IMR-90 (cell line): ENCODE measurements around the gene POU2F2. TPM values are rescaled to one million over a fixed set of nuclear protein-coding genes. Genes with fewer than 3 reads are reported as not detected.

Source experiments
- ATAC-seq: fragments of 200-7000 bp; cut with Tn5 transposase; 2 replicates; pipeline ENCODE4 v1.9.1; 2020; ENCODE audit warnings: low read depth, mild to moderate bottlenecking, moderate library complexity
- BruUV-seq: library from RNA; stranded (reverse); fragments of 400-500 nt; replicated peaks from 2 replicates; lab custom pipeline; 2021; lab: Mats Ljungman, UMichigan
- CTCF ChIA-PET: fragments of 300-600 bp; formaldehyde crosslinking; extraction: SDS; loops from one replicate; lab custom pipeline; 2021; ENCODE audit warnings: antibody characterized with exemption; lab: Yijun Ruan, JAX
- POLR2A ChIA-PET: fragments of 300-600 bp; sonication (Branson Sonifier 250); formaldehyde crosslinking; loops from one replicate; lab custom pipeline; 2022; ENCODE audit warnings: antibody characterized with exemption; ENCODE audit not compliant: unreplicated experiment; lab: Charles Lee
- DNase-seq: peaks from one replicate; pipeline ENCODE4 v3.0.0; 2013
- H2AFZ ChIP-seq: replicated peaks from 2 replicates; pipeline ENCODE3; 2013; ENCODE audit warnings: low read length, mild to moderate bottlenecking; ENCODE audit not compliant: poor library complexity
- H2AK5ac ChIP-seq: 2 replicates; pipeline ENCODE4 v1.6.1; 2013; ENCODE audit warnings: low read depth, low read length, inconsistent platforms
- H2AK9ac ChIP-seq: replicated peaks from 2 replicates; pipeline ENCODE3; 2013; ENCODE audit warnings: mild to moderate bottlenecking, low read depth, low read length, moderate library complexity; ENCODE audit not compliant: poor library complexity
- H2BK120ac ChIP-seq: 2 replicates; pipeline ENCODE4 v1.6.1; 2013; ENCODE audit warnings: low read depth, low read length, inconsistent platforms
- H2BK15ac ChIP-seq: 3 replicates; pipeline ENCODE4 v1.6.1; 2013; ENCODE audit warnings: low read depth, low read length, inconsistent platforms
- H2BK20ac ChIP-seq: 2 replicates; pipeline ENCODE4 v1.6.1; 2013; ENCODE audit warnings: low read depth, mild to moderate bottlenecking, inconsistent platforms, low read length, moderate library complexity
- H2BK5ac ChIP-seq: 2 replicates; pipeline ENCODE4 v1.6.1; 2013; ENCODE audit warnings: mild to moderate bottlenecking, low read depth, low read length, inconsistent platforms; ENCODE audit not compliant: poor library complexity, severe bottlenecking
- H3K14ac ChIP-seq: replicated peaks from 2 replicates; pipeline ENCODE4 v1.6.1; 2013; ENCODE audit warnings: low read depth, low read length, inconsistent platforms
- H3K18ac ChIP-seq: 2 replicates; pipeline ENCODE4 v1.6.1; 2013; ENCODE audit warnings: low read depth, low read length, control low read depth
- H3K23ac ChIP-seq: 2 replicates; pipeline ENCODE4 v1.6.1; 2013; ENCODE audit warnings: low read depth, low read length, inconsistent platforms
- H3K27ac ChIP-seq: 2 replicates; pipeline ENCODE4 v1.5.1; 2013; ENCODE audit warnings: mild to moderate bottlenecking, control low read depth, low read length; ENCODE audit not compliant: insufficient read depth
- H3K27me3 ChIP-seq: 2 replicates; pipeline ENCODE4 v1.6.1; 2013; ENCODE audit warnings: low read length; ENCODE audit not compliant: control insufficient read depth, insufficient read depth
- H3K36me3 ChIP-seq: 2 replicates; pipeline ENCODE4 v1.6.1; 2013; ENCODE audit warnings: low read length, mixed read lengths; ENCODE audit not compliant: control insufficient read depth, insufficient read depth
- H3K4ac ChIP-seq: 2 replicates; pipeline ENCODE4 v1.6.1; 2013; ENCODE audit warnings: low read depth, low read length, inconsistent platforms
- H3K4me1 ChIP-seq: 2 replicates; pipeline ENCODE4 v1.6.1; 2013; ENCODE audit warnings: low read length, mixed read lengths; ENCODE audit not compliant: control insufficient read depth, insufficient read depth
- H3K4me2 ChIP-seq: 2 replicates; pipeline ENCODE4 v1.6.1; 2013; ENCODE audit warnings: low read depth, mild to moderate bottlenecking, control low read depth, low read length, moderate library complexity
- H3K4me3 ChIP-seq: 2 replicates; pipeline ENCODE4 v1.5.1; 2013; ENCODE audit warnings: low read depth, mild to moderate bottlenecking, control low read depth, low read length, moderate library complexity; ENCODE audit not compliant: insufficient read depth
- H3K56ac ChIP-seq: 2 replicates; pipeline ENCODE4 v1.6.1; 2013; ENCODE audit warnings: low read length, inconsistent platforms; ENCODE audit not compliant: insufficient read depth; ENCODE audit errors: extremely low read depth
- H3K79me1 ChIP-seq, 2 experiments: 2 replicates each; pipeline ENCODE4 v1.6.1; 2013; ENCODE audit warnings: low read length in 2 of 2, inconsistent platforms in 1 of 2, low read depth in 1 of 2
- H3K9ac ChIP-seq: 2 replicates; pipeline ENCODE4 v1.6.1; 2013; ENCODE audit warnings: low read depth, low read length, control low read depth
- H3K9me1 ChIP-seq: 2 replicates; pipeline ENCODE4 v1.6.1; 2013; ENCODE audit warnings: low read length, inconsistent platforms; ENCODE audit not compliant: insufficient read depth
- H3K9me3 ChIP-seq: 2 replicates; pipeline ENCODE4 v1.6.1; 2013; ENCODE audit warnings: low read length; ENCODE audit not compliant: control insufficient read depth, insufficient read depth
- H4K20me1 ChIP-seq: 2 replicates; pipeline ENCODE4 v1.6.1; 2013; ENCODE audit warnings: low read length, inconsistent platforms; ENCODE audit not compliant: insufficient read depth
- H4K5ac ChIP-seq: 2 replicates; pipeline ENCODE4 v1.6.1; 2013; ENCODE audit warnings: mild to moderate bottlenecking, low read depth, low read length, control low read depth
- H4K8ac ChIP-seq, 2 experiments: 2 replicates each; pipeline ENCODE4 v1.6.1; 2013; ENCODE audit warnings: low read depth in 2 of 2, low read length in 2 of 2, control low read depth in 1 of 2, inconsistent platforms in 1 of 2
- H4K91ac ChIP-seq: 2 replicates; pipeline ENCODE4 v1.6.1; 2013; ENCODE audit warnings: low read depth, low read length, inconsistent platforms; ENCODE audit not compliant: insufficient read depth
- CEBPB ChIP-seq: IDR thresholded peaks from 2 replicates; pipeline ENCODE4 v1.6.1; 2012; ENCODE audit warnings: low read depth, low read length, improper control_type of control experiment
- MXI1 ChIP-seq: IDR thresholded peaks from 2 replicates; pipeline ENCODE4 v1.6.1; 2012; ENCODE audit warnings: low read depth, mild to moderate bottlenecking, low read length, moderate library complexity, borderline replicate concordance
- NFE2L2 ChIP-seq: fragments of 150-350 bp; IDR thresholded peaks from 2 replicates; pipeline ENCODE4 v1.6.1; 2016; ENCODE audit warnings: low read depth, mild to moderate bottlenecking, low read length
- RAD21 ChIP-seq: IDR thresholded peaks from 2 replicates; pipeline ENCODE4 v1.6.1; 2012; ENCODE audit warnings: low read length, improper control_type of control experiment
- RCOR1 ChIP-seq: IDR thresholded peaks from 2 replicates; pipeline ENCODE4 v1.6.1; 2012; ENCODE audit warnings: mild to moderate bottlenecking, low read length, improper control_type of control experiment; ENCODE audit not compliant: insufficient replicate concordance
- RFX5 ChIP-seq: IDR thresholded peaks from 2 replicates; pipeline ENCODE4 v1.8.0; 2012; ENCODE audit warnings: low read depth, mild to moderate bottlenecking, low read length, moderate library complexity
- WGBS, 2 experiments: methylation state at CpG; one replicate each; pipeline versions ENCODE4 v1.1.5 to v1.1.7; 2013; ENCODE audit warnings: missing lambda C conversion rate in 2 of 2; ENCODE audit not compliant: insufficient read length in 1 of 2; ENCODE audit errors: extremely low coverage in 2 of 2; 5-methylcytosine and 5-hydroxymethylcytosine counted together
- dilution Hi-C: fragments of 300-500 bp; cut with HindIII; formaldehyde crosslinking; loops from one replicate; pipeline ENCODE4 v1.14.3; 2018; ENCODE audit warnings: low sequenced_read_pairs; ENCODE audit not compliant: unreplicated experiment
- in situ Hi-C: fragments of 300-500 bp; cut with MboI; formaldehyde crosslinking; loops from 3 replicates; pipeline ENCODE4 v1.14.3; 2019; ENCODE audit warnings: low sequenced_read_pairs, inconsistent platforms, mixed read lengths
- intact Hi-C: fragments of 100-400 bp; cut with micrococcal nuclease; formaldehyde crosslinking; loops from 2 replicates; pipeline ENCODE4 v1.10.0; 2022
- polyA plus RNA-seq, 3 experiments: library from polyadenylated mRNA; depleted of rRNA; stranded (reverse); fragments of >200 nt; gene quantifications; 2 replicates each; pipeline ENCODE4 v1.2.3, GENCODE V29; 2012; ENCODE audit warnings: low replicate concordance in 1 of 3
- total RNA-seq: library from RNA; depleted of rRNA; stranded (reverse); fragments of >200 nt; gene quantifications from 2 replicates; pipeline ENCODE4 v1.2.3, GENCODE V29; 2012

Gene POU2F2
- total and polyA plus RNA-seq, 2 of the 4 experiments (the other 2 are of a cell fraction): 0.54 to 5.0 TPM

DNA sequence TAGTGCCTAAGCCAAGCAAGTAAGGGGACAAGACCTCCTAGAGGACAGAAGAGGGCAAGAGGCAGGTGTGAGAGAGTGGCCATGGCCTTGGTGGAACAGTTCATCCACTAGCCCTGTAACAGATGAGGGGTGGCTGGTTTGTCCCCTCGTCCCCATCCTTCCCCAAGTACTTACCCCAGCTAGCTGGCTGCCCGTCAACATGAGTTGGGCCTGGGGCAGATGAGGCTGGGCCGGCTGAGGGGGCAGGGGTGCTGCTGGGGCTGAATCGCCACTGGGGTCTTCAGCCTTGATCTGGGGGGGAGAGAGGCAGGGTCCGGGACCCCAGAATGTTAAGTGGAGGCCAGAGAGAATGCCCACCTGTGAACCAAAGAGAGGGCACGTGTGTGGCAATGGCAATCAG is 15.2 kb downstream of the POU2F2 start:
- dilution Hi-C loops (no loop called here), intact Hi-C loops (no loop called here), in situ Hi-C loops (loop anchor here (10.0 kb wide), 1 partner anchor 278 kb away; the partner anchor contains the start of gene CNFN)
- DNase-seq: no peak
- no CpG with 5 or more reads among the region's 6 CpGs for WGBS, 2 experiments
- ATAC-seq: no peak
- Histone ChIP-seq H3K27me3 (no peaks in the 10 kb centered on the region), H3K9ac (no peak overlapping the region), H4K20me1 (no peaks in the 10 kb centered on the region), H3K9me3 (no peaks in the 10 kb centered on the region), H3K27ac (no peak overlapping the region), H2AK9ac (no peak overlapping the region), H3K18ac (no peak overlapping the region), H3K4me3 (no peak overlapping the region), H2BK5ac (no peak overlapping the region), H2BK20ac (0 out of 2 replicates have a peak overlapping the region, but pooled peaks have one; percentile 21), H3K23ac (no peak overlapping the region), H3K4ac (no peak overlapping the region), H3K4me2 (no peak overlapping the region), H4K5ac (no peak overlapping the region), H4K8ac (no peak overlapping the region), H2BK15ac (no peak overlapping the region), H3K14ac (no peak overlapping the region), H3K79me1 (peaks cover 3 to 34% of the 10 kb centered on the region in 2 experiments; a peak in 3 of 4 replicates), H3K9me1 (peaks cover 31% of the 10 kb centered on the region), H3K4me1 (peaks cover 27% of the 10 kb centered on the region), H2AK5ac (peak overlapping the region; percentile 31; the same call in 1 of the 2 replicates), H3K36me3 (no peaks in the 10 kb centered on the region), H4K91ac (no peak overlapping the region), H2AFZ (no peak overlapping the region), H3K56ac (no peak overlapping the region), H2BK120ac (no peak overlapping the region)
- POLR2A ChIA-PET: no interaction called here
- CTCF ChIA-PET: no interaction called here
- BruUV-seq: no TSS peak
- TF ChIP-seq CEBPB: no peak
- TF ChIP-seq NFE2L2: no peak
- no peak for TF ChIP-seq RAD21
- no peak for TF ChIP-seq RFX5
- no peak for TF ChIP-seq RCOR1
- TF ChIP-seq MXI1: no peak
